Calu3 (cell line): ENCODE results near the gene CC2D1B. TPM values are rescaled to one million over a fixed set of nuclear protein-coding genes. Genes with fewer than 3 reads are reported as not detected.

Source experiments
- BruUV-seq: library from RNA; stranded (reverse); fragments of 400-500 nt; replicated peaks from 2 replicates; lab custom pipeline; 2021; lab: Mats Ljungman, UMichigan
- CTCF ChIA-PET: fragments of 300-600 bp; sonication (Branson Sonifier 250); formaldehyde crosslinking; loops from one replicate; lab custom pipeline; 2022; ENCODE audit warnings: antibody characterized with exemption; lab: Charles Lee
- DNase-seq: peaks from one replicate; pipeline ENCODE4 v3.0.0; 2022
- H3K27ac Mint-ChIP-seq: one replicate; pipeline ENCODE4 v1.8.0; 2022; ENCODE audit warnings: mixed read lengths; ENCODE audit not compliant: unreplicated experiment
- H3K27me3 Mint-ChIP-seq: one replicate; pipeline ENCODE4 v1.8.0; 2022; ENCODE audit warnings: mixed read lengths; ENCODE audit not compliant: unreplicated experiment
- H3K36me3 Mint-ChIP-seq: one replicate; pipeline ENCODE4 v1.8.0; 2022; ENCODE audit warnings: mild to moderate bottlenecking, moderate library complexity, mixed read lengths; ENCODE audit not compliant: insufficient read depth, unreplicated experiment
- H3K4me1 Mint-ChIP-seq: one replicate; pipeline ENCODE4 v1.8.0; 2022; ENCODE audit warnings: mild to moderate bottlenecking, low read depth, mixed read lengths; ENCODE audit not compliant: unreplicated experiment
- H3K4me3 Mint-ChIP-seq: one replicate; pipeline ENCODE4 v1.8.0; 2022; ENCODE audit warnings: mild to moderate bottlenecking, low read depth, moderate library complexity, mixed read lengths; ENCODE audit not compliant: unreplicated experiment
- H3K9me3 Mint-ChIP-seq: one replicate; pipeline ENCODE4 v1.8.0; 2022; ENCODE audit warnings: low read depth, mixed read lengths; ENCODE audit not compliant: unreplicated experiment
- intact Hi-C: fragments of 100-400 bp; cut with micrococcal nuclease; formaldehyde crosslinking; loops from one replicate; pipeline ENCODE4 v1.10.0; 2022; ENCODE audit not compliant: unreplicated experiment
- total RNA-seq: library from RNA; stranded (reverse); gene quantifications from 2 replicates; pipeline ENCODE4 v1.2.3, GENCODE V29; 2022
- TF ChIP-seq, protein P1 (sequence below): fragments of 200-600 bp; IDR thresholded peaks from one replicate; pipeline ENCODE4 v1.8.0; 2022; ENCODE audit warnings: antibody characterized with exemption; ENCODE audit not compliant: unreplicated experiment

CC2D1B gene
- total RNA-seq, 1 experiment from 2014 or later, result 42.6 TPM

DNA sequence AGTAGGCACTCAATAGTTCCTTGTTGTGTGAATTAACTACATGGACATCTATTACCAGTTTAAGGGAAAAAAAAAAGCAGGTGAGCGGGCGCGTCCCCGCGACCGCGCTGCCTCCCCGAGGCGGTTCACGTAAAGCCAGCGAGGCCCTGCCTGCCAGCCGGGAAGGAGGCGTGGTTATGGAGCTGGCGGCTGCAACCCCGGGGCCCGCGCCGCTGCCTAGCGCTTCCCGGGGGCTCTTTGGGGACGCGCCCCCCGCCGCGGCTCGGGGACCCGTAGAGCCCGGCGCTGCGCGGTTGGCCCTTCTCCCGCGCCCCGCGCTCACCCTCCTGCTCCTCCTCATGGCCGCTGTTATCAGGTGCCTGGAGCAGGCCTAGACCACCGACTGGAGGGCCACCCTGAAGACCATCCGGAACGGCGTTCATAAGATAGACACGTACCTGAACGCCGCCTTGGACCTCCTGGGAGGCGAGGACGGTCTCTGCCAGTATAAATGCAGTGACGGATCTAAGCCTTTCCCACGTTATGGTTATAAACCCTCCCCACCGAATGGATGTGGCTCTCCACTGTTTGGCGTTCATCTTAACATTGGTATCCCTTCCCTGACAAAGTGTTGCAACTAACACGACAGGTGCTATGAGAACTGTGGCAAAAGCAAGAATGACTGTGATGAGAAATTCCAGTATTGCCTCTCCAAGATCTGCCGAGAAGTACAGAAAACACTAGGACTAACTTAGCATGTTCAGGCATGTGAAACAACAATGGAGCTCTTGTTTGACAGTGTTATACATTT is 2.6 kb upstream of the CC2D1B start:
- no TSS peak for BruUV-seq
- Mint-ChIP-seq H3K27me3 (no peaks in the 10 kb centered on the region), H3K4me3 (peak overlapping the region; percentile 73), H3K4me1 (peaks cover 37% of the 10 kb centered on the region), H3K9me3 (no peaks in the 10 kb centered on the region), H3K36me3 (peaks cover 32% of the 10 kb centered on the region), H3K27ac (no peak overlapping the region)
- intact Hi-C loops, result loop anchor here (5.0 kb wide), 1 partner anchor 226 kb away; the partner anchor contains the start of gene ZFYVE9
- DNase-seq, result peak; percentile 84
- TF ChIP-seq, protein P1, sequence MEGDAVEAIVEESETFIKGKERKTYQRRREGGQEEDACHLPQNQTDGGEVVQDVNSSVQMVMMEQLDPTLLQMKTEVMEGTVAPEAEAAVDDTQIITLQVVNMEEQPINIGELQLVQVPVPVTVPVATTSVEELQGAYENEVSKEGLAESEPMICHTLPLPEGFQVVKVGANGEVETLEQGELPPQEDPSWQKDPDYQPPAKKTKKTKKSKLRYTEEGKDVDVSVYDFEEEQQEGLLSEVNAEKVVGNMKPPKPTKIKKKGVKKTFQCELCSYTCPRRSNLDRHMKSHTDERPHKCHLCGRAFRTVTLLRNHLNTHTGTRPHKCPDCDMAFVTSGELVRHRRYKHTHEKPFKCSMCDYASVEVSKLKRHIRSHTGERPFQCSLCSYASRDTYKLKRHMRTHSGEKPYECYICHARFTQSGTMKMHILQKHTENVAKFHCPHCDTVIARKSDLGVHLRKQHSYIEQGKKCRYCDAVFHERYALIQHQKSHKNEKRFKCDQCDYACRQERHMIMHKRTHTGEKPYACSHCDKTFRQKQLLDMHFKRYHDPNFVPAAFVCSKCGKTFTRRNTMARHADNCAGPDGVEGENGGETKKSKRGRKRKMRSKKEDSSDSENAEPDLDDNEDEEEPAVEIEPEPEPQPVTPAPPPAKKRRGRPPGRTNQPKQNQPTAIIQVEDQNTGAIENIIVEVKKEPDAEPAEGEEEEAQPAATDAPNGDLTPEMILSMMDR, result no peak
- CTCF ChIA-PET, result interaction anchor here (0.5 to 0.7 kb wide), 4 partner anchors 9 to 778 kb away, joined by 3 to 7 read pairs (median 3); no protein-coding TSS in a partner anchor

DNA sequence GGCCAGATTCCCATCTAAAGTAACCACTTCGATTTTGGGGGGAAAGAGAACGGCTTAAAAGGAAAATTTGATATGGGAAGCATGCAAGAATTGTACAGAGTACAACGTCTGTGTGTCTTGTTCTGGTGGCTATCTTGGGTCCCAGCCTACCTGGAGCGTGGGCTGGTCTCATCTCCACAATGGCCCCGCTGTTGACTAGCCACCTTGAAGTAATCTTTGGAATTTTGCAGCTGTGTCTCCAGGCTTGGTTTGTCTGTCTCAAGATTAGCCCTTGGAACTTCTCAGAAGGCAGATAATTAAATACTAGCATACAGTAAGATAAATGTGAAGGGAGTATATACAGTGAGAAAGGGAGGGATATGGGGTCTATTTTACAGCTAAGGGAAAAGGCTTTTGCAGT is 1.3 kb upstream of the CC2D1B start:
- Mint-ChIP-seq H3K27me3 (no peaks in the 10 kb centered on the region), H3K4me1 (peaks cover 37% of the 10 kb centered on the region), H3K27ac (no peak overlapping the region), H3K4me3 (no peak overlapping the region), H3K36me3 (peaks cover 32% of the 10 kb centered on the region), H3K9me3 (no peaks in the 10 kb centered on the region)
- CTCF ChIA-PET, result interaction anchor here (1.0 to 1.9 kb wide), 2 partner anchors 22 to 37 kb away, joined by 3 to 8 read pairs; partner anchors contain the start of genes ORC1 and PRPF38A
- DNase-seq, result no peak
- no TSS peak for BruUV-seq
- TF ChIP-seq, protein P1, result no peak
- intact Hi-C loops, result loop anchor here (5.0 kb wide), 1 partner anchor 225 kb away; the partner anchor contains the start of gene ZFYVE9

DNA sequence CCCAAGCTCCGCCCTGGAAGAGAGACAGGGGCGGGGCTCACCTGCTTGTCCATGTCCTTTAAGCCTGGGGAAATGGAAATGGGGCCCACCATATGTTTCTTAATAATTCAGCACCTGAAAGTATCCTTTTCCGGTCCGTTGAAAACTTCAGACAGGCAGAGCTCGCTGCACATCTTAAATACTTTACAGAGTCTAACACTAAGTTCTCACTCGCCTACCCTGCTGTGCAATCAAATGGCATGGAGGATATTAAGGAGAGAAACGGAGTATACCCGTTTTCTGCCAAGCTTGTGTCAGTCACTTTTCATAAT is 467 bp upstream of the CC2D1B start:
- H3K4me1 Mint-ChIP-seq, result peaks cover 37% of the 10 kb centered on the region
- H3K9me3 Mint-ChIP-seq, result no peaks in the 10 kb centered on the region
- H3K27ac Mint-ChIP-seq, result peak overlapping the region; percentile 73
- CTCF ChIA-PET, result interaction anchor here (0.6 to 1.9 kb wide), 8 partner anchors 17 to 245 kb away, joined by 3 to 8 read pairs (median 4); partner anchors contain the start of genes ORC1 and PRPF38A
- intact Hi-C loops, result loop anchor here (5.0 kb wide), 1 partner anchor 224 kb away; the partner anchor contains the start of gene ZFYVE9
- peak overlapping the region; percentile 92 for H3K4me3 Mint-ChIP-seq
- peaks cover 38% of the 10 kb centered on the region for H3K36me3 Mint-ChIP-seq
- no TSS peak for BruUV-seq
- DNase-seq, result no peak
- TF ChIP-seq, protein P1, result no peak
- no peaks in the 10 kb centered on the region for H3K27me3 Mint-ChIP-seq

DNA sequence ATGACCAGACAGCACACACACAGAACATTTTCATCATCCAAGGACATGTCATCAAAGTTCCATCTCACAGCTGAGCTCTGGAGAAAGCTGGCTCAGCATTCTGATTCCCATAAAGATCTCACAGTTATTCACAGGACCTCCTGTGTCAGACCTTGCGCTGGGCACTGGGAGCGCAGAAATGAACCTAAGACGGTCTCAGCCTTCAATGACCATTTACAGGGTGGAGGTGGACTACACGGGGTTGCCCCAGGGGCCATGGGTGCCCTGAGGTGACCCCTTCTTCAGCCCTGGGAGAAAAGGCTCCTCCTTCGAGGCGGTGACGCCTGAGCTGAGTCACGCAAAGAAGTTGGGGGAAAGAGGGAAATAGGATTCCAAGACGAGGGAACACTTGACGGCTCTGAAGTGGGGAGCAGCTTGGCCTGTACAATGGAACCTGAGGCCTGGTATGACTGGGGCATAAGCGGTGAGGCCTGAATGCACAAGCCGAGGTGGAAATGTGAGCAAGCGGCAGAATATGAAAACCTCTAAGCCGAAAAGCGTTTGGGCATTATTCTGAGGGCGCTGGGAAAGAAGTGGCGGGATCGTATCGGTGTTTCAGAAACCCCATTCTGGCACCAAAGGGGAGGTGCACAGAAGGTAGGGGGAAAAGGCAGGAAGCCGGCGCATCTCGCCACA is 797 bp downstream of the CC2D1B start:
- H3K27ac Mint-ChIP-seq, result peak overlapping the region; percentile 96
- intact Hi-C loops, result loop anchor here (5.0 kb wide), 1 partner anchor 223 kb away; the partner anchor contains the start of gene ZFYVE9
- no peaks in the 10 kb centered on the region for H3K9me3 Mint-ChIP-seq
- H3K4me1 Mint-ChIP-seq, result peaks cover 37% of the 10 kb centered on the region
- TF ChIP-seq, protein P1, result no peak
- peak; percentile 65 for DNase-seq
- TSS peak; percentile 70 for BruUV-seq
- CTCF ChIA-PET, result interaction anchor here (0.6 to 1.9 kb wide), 3 partner anchors 39 to 273 kb away, joined by 3 to 8 read pairs (median 3); partner anchors contain the start of genes ORC1 and PRPF38A
- H3K27me3 Mint-ChIP-seq, result no peaks in the 10 kb centered on the region
- peaks cover 43% of the 10 kb centered on the region for H3K36me3 Mint-ChIP-seq
- peak overlapping the region; percentile 92 for H3K4me3 Mint-ChIP-seq
